SK-N-MC (cell line): ENCODE data around the gene TRAPPC14.

Experiments
- FOXP2 ChIP-seq: optimal IDR thresholded peaks from 2 replicates; pipeline ENCODE3; 2011; ENCODE audit warnings: mild to moderate bottlenecking, moderate library complexity; ENCODE audit not compliant: insufficient read depth; ENCODE audit errors: extremely low read length, control extremely low read depth
- POLR2AphosphoS5 ChIP-seq: IDR thresholded peaks from 2 replicates; pipeline ENCODE4 v1.6.1; 2012; ENCODE audit warnings: mild to moderate bottlenecking, low read depth, low read length, borderline replicate concordance

DNA sequence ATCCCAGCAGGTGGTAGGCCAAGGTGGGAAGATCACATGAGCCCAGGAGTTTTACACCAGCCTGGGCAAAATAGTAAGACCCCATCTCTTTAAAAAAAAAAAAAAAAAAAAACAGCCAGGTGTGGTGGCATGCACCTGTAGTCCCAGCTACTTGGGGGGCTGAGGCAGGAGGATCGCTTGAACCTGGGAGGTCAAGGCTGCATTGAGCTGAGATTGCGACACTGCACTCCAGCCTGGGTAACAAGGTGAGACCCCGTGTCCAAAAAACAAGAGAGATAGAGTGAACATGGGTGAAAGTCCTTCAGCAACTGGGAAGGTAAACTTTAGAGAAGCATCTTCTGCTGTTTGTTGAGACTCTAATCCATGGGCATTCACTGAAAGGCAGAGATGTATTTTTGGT, 16.1 kb downstream of the TRAPPC14 start:
- TF ChIP-seq POLR2AphosphoS5 (no peak), FOXP2 (no peak)
